Measurements from ENCODE around the gene SYTL3. TPM values are rescaled to one million over a fixed set of nuclear protein-coding genes. Genes with fewer than 3 reads are reported as not detected.

The SYTL3 gene
- total and polyA plus RNA-seq, 10 of the 15 experiments (the other 5 are each of a cell fraction or from before 2014, with no cell fraction given), result 3.3 to 12.1 (median 6.9) TPM

GRCh38 chr6:158760618-158761250 lies 110.9 kb downstream of the SYTL3 start:
- SMC1A ChIA-PET (ENCODE audit: uncharacterized antibody, unreplicated experiment), result interaction anchor here (1.0 kb wide), 1 partner anchor 209 kb away, joined by 3 read pairs; no protein-coding TSS in a partner anchor
- Histone ChIP-seq H3K36me3 (ENCODE audit: control insufficient read depth in 2 of 2, insufficient read depth in 2 of 2, low read length in 1 of 2) (peaks cover 4 to 6% of the 10 kb centered on the region in 2 experiments; a peak in 3 of 4 replicates), H3K79me2 (ENCODE audit: control insufficient read depth, insufficient read depth, low read length) (no peaks in the 10 kb centered on the region), H4K20me1 (ENCODE audit: control insufficient read depth, insufficient read depth) (no peaks in the 10 kb centered on the region), H3K9me3 (replicated peaks; ENCODE audit: control insufficient read depth, insufficient read depth, low read length) (no peaks in the 10 kb centered on the region), H3K4me1 (ENCODE audit: control insufficient read depth, insufficient read depth, low read length) (no peaks in the 10 kb centered on the region), H3K27me3 (replicated peaks in 1 of 2; ENCODE audit: control insufficient read depth in 2 of 2, insufficient read depth in 2 of 2, low read length in 1 of 2) (no peaks in the 10 kb centered on the region), H3K27ac (ENCODE audit: control insufficient read depth, insufficient read depth) (no peak overlapping the region), H2AFZ (ENCODE audit: control insufficient read depth, low read depth, low read length) (no peak overlapping the region), H3K9ac (ENCODE audit: control insufficient read depth, insufficient read depth, low read length) (no peak overlapping the region), H3K4me2 (ENCODE audit: control insufficient read depth, insufficient read depth) (no peak overlapping the region), H3K4me3 (no peak overlapping the region)
- RAD21 ChIA-PET (ENCODE audit: unreplicated experiment), result no interaction called here
- no peak for ATAC-seq
- WGBS (ENCODE audit: insufficient coverage, insufficient replicate concordance, low lambda C conversion rate, missing lambda C conversion rate), result 73% methylated on average over 16 of the region's 17 CpGs
- POLR2A ChIA-PET, result no interaction called here
- CTCF ChIA-PET, result interaction anchor here (1.0 to 1.1 kb wide), 3 partner anchors 53 to 70 kb away, joined by 3 read pairs; no protein-coding TSS in a partner anchor
- intact Hi-C loops (cut with micrococcal nuclease; ENCODE audit: unreplicated experiment), result no loop called here
- no peak for FAIRE-seq
- in situ Hi-C loops (cut with MboI), result no loop called here
- no TSS peak for BruUV-seq (replicated peaks)
- DNase-seq (ENCODE audit: low read depth, low spot score), result no peak
- TF ChIP-seq, protein P1, sequence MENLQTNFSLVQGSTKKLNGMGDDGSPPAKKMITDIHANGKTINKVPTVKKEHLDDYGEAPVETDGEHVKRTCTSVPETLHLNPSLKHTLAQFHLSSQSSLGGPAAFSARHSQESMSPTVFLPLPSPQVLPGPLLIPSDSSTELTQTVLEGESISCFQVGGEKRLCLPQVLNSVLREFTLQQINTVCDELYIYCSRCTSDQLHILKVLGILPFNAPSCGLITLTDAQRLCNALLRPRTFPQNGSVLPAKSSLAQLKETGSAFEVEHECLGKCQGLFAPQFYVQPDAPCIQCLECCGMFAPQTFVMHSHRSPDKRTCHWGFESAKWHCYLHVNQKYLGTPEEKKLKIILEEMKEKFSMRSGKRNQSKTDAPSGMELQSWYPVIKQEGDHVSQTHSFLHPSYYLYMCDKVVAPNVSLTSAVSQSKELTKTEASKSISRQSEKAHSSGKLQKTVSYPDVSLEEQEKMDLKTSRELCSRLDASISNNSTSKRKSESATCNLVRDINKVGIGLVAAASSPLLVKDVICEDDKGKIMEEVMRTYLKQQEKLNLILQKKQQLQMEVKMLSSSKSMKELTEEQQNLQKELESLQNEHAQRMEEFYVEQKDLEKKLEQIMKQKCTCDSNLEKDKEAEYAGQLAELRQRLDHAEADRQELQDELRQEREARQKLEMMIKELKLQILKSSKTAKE (IDR thresholded peaks at IDR 0.05; ENCODE audit: low read depth, poor library complexity, severe bottlenecking), result no peak
- no peak for TF ChIP-seq TAF1 (IDR thresholded peaks at IDR 0.05; ENCODE audit: borderline replicate concordance, low read depth, low read length)
- TF ChIP-seq, protein P2, sequence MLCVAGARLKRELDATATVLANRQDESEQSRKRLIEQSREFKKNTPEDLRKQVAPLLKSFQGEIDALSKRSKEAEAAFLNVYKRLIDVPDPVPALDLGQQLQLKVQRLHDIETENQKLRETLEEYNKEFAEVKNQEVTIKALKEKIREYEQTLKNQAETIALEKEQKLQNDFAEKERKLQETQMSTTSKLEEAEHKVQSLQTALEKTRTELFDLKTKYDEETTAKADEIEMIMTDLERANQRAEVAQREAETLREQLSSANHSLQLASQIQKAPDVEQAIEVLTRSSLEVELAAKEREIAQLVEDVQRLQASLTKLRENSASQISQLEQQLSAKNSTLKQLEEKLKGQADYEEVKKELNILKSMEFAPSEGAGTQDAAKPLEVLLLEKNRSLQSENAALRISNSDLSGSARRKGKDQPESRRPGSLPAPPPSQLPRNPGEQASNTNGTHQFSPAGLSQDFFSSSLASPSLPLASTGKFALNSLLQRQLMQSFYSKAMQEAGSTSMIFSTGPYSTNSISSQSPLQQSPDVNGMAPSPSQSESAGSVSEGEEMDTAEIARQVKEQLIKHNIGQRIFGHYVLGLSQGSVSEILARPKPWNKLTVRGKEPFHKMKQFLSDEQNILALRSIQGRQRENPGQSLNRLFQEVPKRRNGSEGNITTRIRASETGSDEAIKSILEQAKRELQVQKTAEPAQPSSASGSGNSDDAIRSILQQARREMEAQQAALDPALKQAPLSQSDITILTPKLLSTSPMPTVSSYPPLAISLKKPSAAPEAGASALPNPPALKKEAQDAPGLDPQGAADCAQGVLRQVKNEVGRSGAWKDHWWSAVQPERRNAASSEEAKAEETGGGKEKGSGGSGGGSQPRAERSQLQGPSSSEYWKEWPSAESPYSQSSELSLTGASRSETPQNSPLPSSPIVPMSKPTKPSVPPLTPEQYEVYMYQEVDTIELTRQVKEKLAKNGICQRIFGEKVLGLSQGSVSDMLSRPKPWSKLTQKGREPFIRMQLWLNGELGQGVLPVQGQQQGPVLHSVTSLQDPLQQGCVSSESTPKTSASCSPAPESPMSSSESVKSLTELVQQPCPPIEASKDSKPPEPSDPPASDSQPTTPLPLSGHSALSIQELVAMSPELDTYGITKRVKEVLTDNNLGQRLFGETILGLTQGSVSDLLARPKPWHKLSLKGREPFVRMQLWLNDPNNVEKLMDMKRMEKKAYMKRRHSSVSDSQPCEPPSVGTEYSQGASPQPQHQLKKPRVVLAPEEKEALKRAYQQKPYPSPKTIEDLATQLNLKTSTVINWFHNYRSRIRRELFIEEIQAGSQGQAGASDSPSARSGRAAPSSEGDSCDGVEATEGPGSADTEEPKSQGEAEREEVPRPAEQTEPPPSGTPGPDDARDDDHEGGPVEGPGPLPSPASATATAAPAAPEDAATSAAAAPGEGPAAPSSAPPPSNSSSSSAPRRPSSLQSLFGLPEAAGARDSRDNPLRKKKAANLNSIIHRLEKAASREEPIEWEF (IDR thresholded peaks at IDR 0.05; ENCODE audit: insufficient replicate concordance, low read depth, low read length), result no peak
- TF ChIP-seq RCOR1 (conservative IDR thresholded peaks at IDR 0.05; ENCODE audit: low read depth, low read length), result no peak
- TF ChIP-seq ESRRA (IDR thresholded peaks at IDR 0.05; ENCODE audit: low read length), result no peak
- TF ChIP-seq RAD51 (IDR thresholded peaks at IDR 0.05), result no peak
- TF ChIP-seq JUNB (IDR thresholded peaks at IDR 0.05), result no peak
- TF ChIP-seq NRF1 (conservative IDR thresholded peaks at IDR 0.05; ENCODE audit: low read depth, low read length), result no peak
- TF ChIP-seq ZNF592 (IDR thresholded peaks at IDR 0.05), result no peak
- TF ChIP-seq SP1 (IDR thresholded peaks at IDR 0.05; ENCODE audit: low read depth, low read length), result no peak
- TF ChIP-seq ZNF207 (IDR thresholded peaks at IDR 0.05; ENCODE audit: borderline replicate concordance), result no peak
- no peak for TF ChIP-seq ZNF384 (IDR thresholded peaks at IDR 0.05; ENCODE audit: borderline replicate concordance, low read depth, low read length)
- no peak for TF ChIP-seq TCF7 (IDR thresholded peaks at IDR 0.05; ENCODE audit: borderline replicate concordance)

Data from GM12878 (cell line).